Tibial nerve (tissue), 4 donors: ENCODE data around the gene ZNF230. TPM values are rescaled to one million over a fixed set of nuclear protein-coding genes. Genes with fewer than 3 reads are reported as not detected.

Source experiments
- DNase-seq, 2 donors: peaks; one replicate each; pipeline ENCODE4 v3.0.0-alpha.2; 2019; ENCODE audit warnings: low spot score in 2 of 2
- H3K27ac ChIP-seq, 4 donors: fragments of 200-600 bp; sonication (generic) in 3 of 4; one replicate each; pipeline ENCODE4 v1.5.1; 2017 to 2019; ENCODE audit warnings: mild to moderate bottlenecking in 1 of 4
- H3K27me3 ChIP-seq, 2 donors: fragments of 200-600 bp; sonication (generic) in 1 of 2; one replicate each; pipeline versions ENCODE4 v1.5.1 to v1.6.0; 2017 to 2019
- H3K36me3 ChIP-seq, 3 donors: fragments of 200-600 bp; sonication (generic); one replicate each; pipeline ENCODE4 v1.5.1; 2018 to 2019
- H3K4me1 ChIP-seq, 4 donors: fragments of 200-600 bp; sonication (generic) in 3 of 4; one replicate each; pipeline ENCODE4 v1.5.1; 2017 to 2019
- H3K4me3 ChIP-seq, 4 donors: fragments of 200-600 bp; sonication (generic) in 3 of 4; one replicate each; pipeline ENCODE4 v1.5.1; 2017 to 2019; ENCODE audit warnings: mild to moderate bottlenecking in 1 of 4, moderate library complexity in 1 of 4
- H3K9me3 ChIP-seq, 4 donors: fragments of 200-600 bp; sonication (generic) in 3 of 4; one replicate each; pipeline ENCODE4 v1.5.1; 2017 to 2019
- EP300 ChIP-seq, 2 donors: sonication (generic); formaldehyde crosslinking; IDR thresholded peaks; one replicate each; pipeline ENCODE4 v1.6.1; 2017; ENCODE audit warnings: antibody characterized with exemption in 2 of 2, mild to moderate bottlenecking in 1 of 2
- POLR2A ChIP-seq, 2 donors: fragments of 450-650 bp; IDR thresholded peaks; one replicate each; pipeline ENCODE4 v1.6.1; 2017; ENCODE audit warnings: antibody characterized with exemption in 2 of 2, mild to moderate bottlenecking in 2 of 2, moderate library complexity in 2 of 2
- WGBS, 2 donors: methylation state at CpG; one replicate each; pipeline ENCODE4 v1.1.5; 2018; 5-methylcytosine and 5-hydroxymethylcytosine counted together
- total RNA-seq, 4 donors: library from RNA; depleted of rRNA; stranded (reverse); fragments of >200 nt; gene quantifications; one replicate each; pipeline ENCODE4 v1.1.0, GENCODE V29; 2016
- TF ChIP-seq, protein P1 (sequence below), 5 experiments: fragments of 200-600 bp in 3 of 5; fragments of 450-650 bp in 2 of 5; sonication (generic) in 3 of 5; IDR thresholded peaks; one replicate each; pipeline ENCODE4 v1.5.1; 2016 to 2019; ENCODE audit warnings: antibody characterized with exemption in 5 of 5, mild to moderate bottlenecking in 3 of 5, moderate library complexity in 2 of 5

Gene ZNF230
- total RNA-seq, 4 donors from 2014 or later, result 3.9 to 5.3 (median 5.2) TPM

DNA sequence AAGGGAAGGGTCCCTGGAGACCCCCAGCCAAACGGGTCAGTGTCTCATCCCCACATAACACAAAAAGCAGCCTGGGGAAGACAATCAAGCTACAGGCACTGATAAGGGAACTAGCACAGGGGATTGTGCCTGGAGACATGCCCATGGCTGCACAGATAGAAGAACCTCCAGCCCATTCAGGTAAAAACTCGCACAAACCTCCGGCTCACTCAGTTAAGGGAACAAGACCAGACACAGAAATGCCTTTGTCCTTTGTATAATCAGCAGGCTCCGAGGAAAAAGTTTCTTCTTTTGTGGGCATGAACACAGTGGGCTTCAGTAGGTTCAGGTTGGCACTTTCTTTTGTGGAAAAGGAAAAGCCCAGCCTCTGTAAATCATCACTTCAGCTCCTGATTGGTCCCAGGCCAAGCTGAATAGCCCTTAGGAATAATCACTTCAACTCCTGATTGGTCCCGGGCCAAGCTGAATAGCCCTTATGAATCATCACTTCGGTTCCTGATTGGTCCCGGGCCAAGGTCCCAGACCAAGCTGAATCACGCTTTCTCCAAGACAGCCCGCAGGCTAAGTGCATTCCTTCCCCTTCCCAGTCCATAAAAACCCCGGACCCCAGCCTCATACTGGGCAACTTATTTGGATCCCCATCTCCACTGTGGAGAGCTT lies 5.0 kb upstream of the ZNF230 start:
- no peaks in the 10 kb centered on the region for H3K27me3 ChIP-seq
- DNase-seq, result no peak
- no peak for TF ChIP-seq POLR2A (IDR thresholded peaks at IDR 0.05)
- TF ChIP-seq EP300 (IDR thresholded peaks at IDR 0.05), result no peak
- TF ChIP-seq, protein P1, sequence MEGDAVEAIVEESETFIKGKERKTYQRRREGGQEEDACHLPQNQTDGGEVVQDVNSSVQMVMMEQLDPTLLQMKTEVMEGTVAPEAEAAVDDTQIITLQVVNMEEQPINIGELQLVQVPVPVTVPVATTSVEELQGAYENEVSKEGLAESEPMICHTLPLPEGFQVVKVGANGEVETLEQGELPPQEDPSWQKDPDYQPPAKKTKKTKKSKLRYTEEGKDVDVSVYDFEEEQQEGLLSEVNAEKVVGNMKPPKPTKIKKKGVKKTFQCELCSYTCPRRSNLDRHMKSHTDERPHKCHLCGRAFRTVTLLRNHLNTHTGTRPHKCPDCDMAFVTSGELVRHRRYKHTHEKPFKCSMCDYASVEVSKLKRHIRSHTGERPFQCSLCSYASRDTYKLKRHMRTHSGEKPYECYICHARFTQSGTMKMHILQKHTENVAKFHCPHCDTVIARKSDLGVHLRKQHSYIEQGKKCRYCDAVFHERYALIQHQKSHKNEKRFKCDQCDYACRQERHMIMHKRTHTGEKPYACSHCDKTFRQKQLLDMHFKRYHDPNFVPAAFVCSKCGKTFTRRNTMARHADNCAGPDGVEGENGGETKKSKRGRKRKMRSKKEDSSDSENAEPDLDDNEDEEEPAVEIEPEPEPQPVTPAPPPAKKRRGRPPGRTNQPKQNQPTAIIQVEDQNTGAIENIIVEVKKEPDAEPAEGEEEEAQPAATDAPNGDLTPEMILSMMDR (IDR thresholded peaks at IDR 0.05), result no peak
- H3K27ac ChIP-seq, result no peak overlapping the region
- peaks cover 0 to 57% (median 1%) of the 10 kb centered on the region in 4 donors for H3K9me3 ChIP-seq
- no peak overlapping the region for H3K4me3 ChIP-seq
- H3K4me1 ChIP-seq, result peaks cover 0 to 6% (median 3%) of the 10 kb centered on the region in 4 donors
- 83 to 85% methylated on average over 10 of the region's 10 CpGs for WGBS, 2 donors
- peaks cover 8 to 54% (median 12%) of the 10 kb centered on the region in 3 donors for H3K36me3 ChIP-seq

DNA sequence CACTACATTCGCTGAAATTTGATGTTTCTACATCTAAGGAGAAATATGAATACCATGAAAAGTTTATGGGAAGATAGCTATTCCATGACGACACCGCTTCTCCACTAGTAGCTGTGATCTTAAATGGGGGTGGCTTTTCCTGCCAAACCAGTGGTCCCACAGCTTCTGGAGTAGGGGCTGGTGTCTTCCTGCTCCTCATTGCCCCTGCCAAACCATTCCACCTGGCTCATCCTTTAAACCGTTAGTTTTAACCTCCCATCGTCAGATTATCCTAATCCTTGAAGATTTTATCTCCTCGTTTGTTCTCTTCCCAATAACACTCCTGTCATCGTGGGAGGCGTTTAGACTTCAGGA lies 568 bp upstream of the ZNF230 start:
- WGBS, 2 donors, result 10 to 12% methylated on average over 8 of the region's 8 CpGs
- Histone ChIP-seq H3K27ac (peak overlapping the region in 3 of 4 donors; percentile 63 to 85 (median 78)), H3K27me3 (no peaks in the 10 kb centered on the region), H3K9me3 (peaks cover 0 to 32% (median 1%) of the 10 kb centered on the region in 4 donors), H3K4me1 (peaks cover 0 to 17% (median 6%) of the 10 kb centered on the region in 4 donors), H3K4me3 (peak overlapping the region; percentile 71 to 91 (median 72)), H3K36me3 (peaks cover 0 to 27% (median 2%) of the 10 kb centered on the region in 3 donors)
- no peak for DNase-seq
- TF ChIP-seq POLR2A (IDR thresholded peaks at IDR 0.05), result no peak
- TF ChIP-seq EP300 (IDR thresholded peaks at IDR 0.05), result no peak
- TF ChIP-seq, protein P1 (IDR thresholded peaks at IDR 0.05), result no peak

DNA sequence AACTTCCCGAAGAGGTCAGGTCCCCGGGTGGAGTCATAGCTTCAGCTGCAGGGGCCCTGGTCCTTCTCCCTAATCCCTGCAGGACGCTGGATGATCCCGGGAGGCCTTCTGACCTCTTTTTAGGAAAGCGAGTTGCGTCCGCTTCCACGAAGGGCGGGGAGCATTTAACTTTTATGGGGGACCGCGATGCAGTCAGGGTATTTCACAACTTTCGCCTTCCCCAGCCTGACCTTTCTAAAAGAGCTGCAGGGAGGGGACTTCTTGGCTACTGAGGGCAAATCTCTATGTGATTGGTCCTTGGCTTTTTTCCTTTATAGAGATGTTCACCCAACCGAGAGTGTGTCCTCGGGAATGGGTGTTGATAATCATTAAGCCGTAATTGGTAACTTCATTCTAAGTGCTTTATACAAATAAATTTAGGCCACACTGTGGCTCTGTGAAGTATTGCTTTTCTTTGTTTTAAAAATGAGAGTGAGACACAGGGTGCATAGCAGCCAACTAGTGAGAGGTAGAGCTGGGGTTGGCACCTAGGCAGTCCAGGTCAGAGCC lies 778 bp downstream of the ZNF230 start:
- DNase-seq, result no peak
- peak overlapping the region; percentile 71 to 91 (median 72) for H3K4me3 ChIP-seq
- no peaks in the 10 kb centered on the region for H3K27me3 ChIP-seq
- H3K27ac ChIP-seq, result peak overlapping the region in 3 of 4 donors; percentile 63 to 85 (median 78)
- TF ChIP-seq EP300 (IDR thresholded peaks at IDR 0.05) (no peak), POLR2A (IDR thresholded peaks at IDR 0.05) (no peak)
- TF ChIP-seq, protein P1 (IDR thresholded peaks at IDR 0.05), result no peak
- H3K4me1 ChIP-seq, result peaks cover 0 to 17% (median 6%) of the 10 kb centered on the region in 4 donors
- WGBS, 2 donors, result 2% methylated on average over 15 of the region's 15 CpGs
- H3K36me3 ChIP-seq, result peaks cover 4 to 31% (median 15%) of the 10 kb centered on the region in 3 donors
- peaks cover 0 to 34% (median 6%) of the 10 kb centered on the region in 4 donors for H3K9me3 ChIP-seq

DNA sequence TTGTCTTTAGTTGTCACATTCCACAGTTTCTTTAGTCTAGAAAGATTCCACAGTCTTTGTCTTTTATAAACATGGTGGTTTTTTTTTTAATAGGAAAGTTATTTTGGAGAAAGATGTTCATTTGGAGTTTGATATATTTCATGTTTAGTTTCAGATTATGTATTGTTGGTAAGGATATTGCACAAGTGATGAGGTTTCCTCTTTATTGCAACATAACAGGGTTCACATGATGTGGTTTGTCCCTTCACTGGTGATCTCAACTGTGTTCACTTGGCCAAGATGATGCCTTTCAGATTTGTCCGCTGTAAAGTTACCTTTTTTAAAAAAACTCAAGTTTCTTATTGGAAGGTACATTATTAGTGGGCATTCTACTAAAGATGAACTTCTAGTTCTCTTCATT lies 3.2 kb downstream of the ZNF230 start:
- Histone ChIP-seq H3K4me3 (no peak overlapping the region), H3K4me1 (peaks cover 0 to 17% (median 6%) of the 10 kb centered on the region in 4 donors), H3K27me3 (no peaks in the 10 kb centered on the region), H3K27ac (no peak overlapping the region), H3K36me3 (peaks cover 9 to 55% (median 38%) of the 10 kb centered on the region in 3 donors), H3K9me3 (peaks cover 6 to 48% (median 17%) of the 10 kb centered on the region in 4 donors)
- DNase-seq, result no peak
- TF ChIP-seq POLR2A (IDR thresholded peaks at IDR 0.05) (no peak), EP300 (IDR thresholded peaks at IDR 0.05) (no peak)
- TF ChIP-seq, protein P1 (IDR thresholded peaks at IDR 0.05), result no peak
- WGBS, 2 donors, result 88% methylated on average over 1 of the region's 1 CpG

DNA sequence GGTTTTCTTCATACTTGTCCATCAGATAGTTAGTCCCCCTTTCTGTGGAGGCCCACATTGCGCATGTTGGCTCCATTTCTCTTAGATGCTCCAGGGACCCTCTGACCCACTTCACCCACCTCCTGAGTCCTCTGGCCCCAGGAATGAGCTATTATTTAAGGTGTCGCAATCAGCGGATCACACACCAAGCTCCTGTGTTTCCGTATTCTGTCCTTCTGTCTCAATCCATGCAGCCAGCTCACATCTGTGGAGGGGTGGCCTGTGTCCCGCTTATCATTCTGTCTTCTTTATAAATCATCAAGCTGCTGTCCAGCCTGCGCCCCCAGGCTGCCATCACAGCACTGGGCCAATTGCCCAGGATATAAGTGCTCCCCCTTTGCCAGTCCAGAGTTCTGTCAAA lies 4.7 kb downstream of the ZNF230 start:
- no peak for DNase-seq
- 98 to 99% methylated on average over 6 of the region's 6 CpGs for WGBS, 2 donors
- Histone ChIP-seq H3K4me1 (peaks cover 0 to 12% (median 3%) of the 10 kb centered on the region in 4 donors), H3K27ac (no peak overlapping the region), H3K4me3 (no peak overlapping the region), H3K9me3 (peaks cover 6 to 63% (median 24%) of the 10 kb centered on the region in 4 donors), H3K36me3 (peaks cover 10 to 70% (median 41%) of the 10 kb centered on the region in 3 donors), H3K27me3 (no peaks in the 10 kb centered on the region)
- TF ChIP-seq POLR2A (IDR thresholded peaks at IDR 0.05) (no peak), EP300 (IDR thresholded peaks at IDR 0.05) (no peak)
- TF ChIP-seq, protein P1 (IDR thresholded peaks at IDR 0.05), result no peak
